SU-DHL-6 (cell line): ENCODE measurements around the gene FAM20B.

ENCODE experiments used
- H2AFZ ChIP-seq: fragments of 200-600 bp; sonication (generic); 2 replicates; pipeline ENCODE4 v1.6.1; 2014; ENCODE audit warnings: low read depth, mild to moderate bottlenecking, moderate library complexity, mixed read lengths, antibody characterized with exemption, low read length; ENCODE audit not compliant: severe bottlenecking
- H3F3A ChIP-seq: fragments of 200-600 bp; shearing (Covaris generic); 2 replicates; pipeline ENCODE4 v1.6.0; 2016; ENCODE audit warnings: antibody characterized with exemption, mild to moderate bottlenecking; ENCODE audit not compliant: insufficient read depth
- H3K27ac ChIP-seq: fragments of 200-600 bp; sonication (generic); 2 replicates; pipeline ENCODE4 v1.5.1; 2016; ENCODE audit warnings: low read depth, mild to moderate bottlenecking, low read length, moderate library complexity, mixed read lengths
- H3K27me3 ChIP-seq: fragments of 200-600 bp; sonication (generic), shearing (Covaris generic); 2 replicates; pipeline ENCODE4 v1.6.0; 2014; ENCODE audit warnings: mild to moderate bottlenecking, low read length
- H3K36me3 ChIP-seq: fragments of 200-600 bp; sonication (generic); 2 replicates; pipeline ENCODE4 v1.6.1; 2014; ENCODE audit warnings: mild to moderate bottlenecking, low read length, mixed read lengths
- H3K4me2 ChIP-seq: fragments of 300-600, 200-600 bp; shearing (Covaris generic), sonication (generic); 2 replicates; pipeline ENCODE4 v1.6.0; 2014; ENCODE audit warnings: low read length, low read depth, mild to moderate bottlenecking; ENCODE audit not compliant: poor library complexity, severe bottlenecking
- H3K4me3 ChIP-seq: fragments of 200-600 bp; sonication (generic); 2 replicates; pipeline ENCODE4 v1.5.1; 2014; ENCODE audit warnings: antibody characterized with exemption, low read length, mild to moderate bottlenecking, mixed read lengths; ENCODE audit not compliant: insufficient read depth, poor library complexity, severe bottlenecking
- H3K79me2 ChIP-seq: fragments of 200-600 bp; sonication (generic); 2 replicates; pipeline ENCODE4 v1.6.1; 2014; ENCODE audit warnings: mild to moderate bottlenecking, low read length, moderate library complexity; ENCODE audit not compliant: insufficient read depth
- H3K9ac ChIP-seq: fragments of 200-600 bp; sonication (generic); 2 replicates; pipeline ENCODE4 v1.7.0; 2014; ENCODE audit warnings: mild to moderate bottlenecking, low read length
- H3K9me2 ChIP-seq: fragments of 200-600 bp; sonication (generic); replicated peaks from 2 replicates; pipeline ENCODE4 v1.6.1; 2014; ENCODE audit warnings: low read length; ENCODE audit not compliant: insufficient read depth
- H3K9me3 ChIP-seq: fragments of 200-600 bp; sonication (generic); 2 replicates; pipeline ENCODE4 v1.6.1; 2014; ENCODE audit warnings: low read length, mixed read lengths; ENCODE audit not compliant: insufficient read depth
- H4K20me1 ChIP-seq: fragments of 200-600 bp; sonication (generic); 2 replicates; pipeline ENCODE4 v1.6.1; 2014; ENCODE audit warnings: low read depth, mild to moderate bottlenecking, antibody characterized with exemption, low read length, moderate library complexity, mixed read lengths
- EZH2phosphoT487 ChIP-seq: fragments of 200-600 bp; sonication (generic), shearing (Covaris generic); conservative IDR thresholded peaks from 2 replicates; pipeline ENCODE4 v1.6.1; 2018; ENCODE audit warnings: mild to moderate bottlenecking, antibody characterized with exemption, low read length, moderate library complexity, mixed read lengths
- TF ChIP-seq, protein P1 (sequence below): fragments of 200-600 bp; sonication (generic); IDR thresholded peaks from one replicate; pipeline ENCODE4 v1.5.1; 2017; ENCODE audit warnings: antibody characterized with exemption, mild to moderate bottlenecking, low read length, moderate library complexity; ENCODE audit not compliant: insufficient read depth, poor library complexity, severe bottlenecking

Gene FAM20B

DNA sequence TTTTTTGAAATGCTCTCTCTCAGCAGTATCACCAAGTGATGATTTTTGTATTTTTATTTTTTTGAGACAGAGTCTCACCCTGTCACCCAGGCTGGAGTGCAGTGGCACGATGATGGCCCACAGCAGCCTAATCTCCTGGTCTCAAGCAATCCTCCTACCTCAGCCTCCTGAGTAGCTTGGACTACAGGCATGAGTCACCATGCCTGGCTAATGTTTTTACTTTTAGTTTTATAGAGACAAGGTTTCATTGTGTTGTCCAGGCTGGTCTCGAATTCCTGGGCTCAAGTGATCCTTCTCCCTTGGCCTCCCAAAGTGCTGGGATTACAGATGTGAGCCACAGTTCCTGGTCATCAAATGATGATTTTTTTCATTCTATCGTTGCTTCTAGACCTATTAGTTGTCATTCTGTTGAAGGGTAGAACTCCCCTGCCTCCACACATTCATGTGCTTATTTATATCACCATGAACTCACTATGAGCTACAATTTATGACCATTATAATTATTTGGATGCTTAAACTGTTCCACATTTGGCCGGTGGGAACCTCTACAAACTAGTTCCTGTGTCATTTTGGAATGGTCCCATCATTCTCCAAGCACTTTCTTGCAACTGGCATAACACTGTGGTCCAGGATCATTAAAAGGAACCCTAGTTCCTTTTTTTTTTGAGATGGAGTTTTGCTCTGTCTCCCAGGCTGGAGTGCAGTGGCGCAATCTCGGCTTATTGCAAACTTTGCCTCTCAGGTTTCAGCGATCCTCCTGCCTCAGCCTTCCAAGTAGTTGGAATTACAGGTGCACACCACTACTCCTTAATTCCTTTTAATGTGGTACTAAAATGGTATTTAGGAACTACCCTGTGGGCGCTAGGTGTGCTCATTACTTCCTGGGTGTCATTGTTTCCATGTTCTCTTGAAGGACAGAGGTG is 35.9 kb downstream of the FAM20B start:
- H3K4me2 ChIP-seq: no peak overlapping the region
- H3K27ac ChIP-seq: no peak overlapping the region

DNA sequence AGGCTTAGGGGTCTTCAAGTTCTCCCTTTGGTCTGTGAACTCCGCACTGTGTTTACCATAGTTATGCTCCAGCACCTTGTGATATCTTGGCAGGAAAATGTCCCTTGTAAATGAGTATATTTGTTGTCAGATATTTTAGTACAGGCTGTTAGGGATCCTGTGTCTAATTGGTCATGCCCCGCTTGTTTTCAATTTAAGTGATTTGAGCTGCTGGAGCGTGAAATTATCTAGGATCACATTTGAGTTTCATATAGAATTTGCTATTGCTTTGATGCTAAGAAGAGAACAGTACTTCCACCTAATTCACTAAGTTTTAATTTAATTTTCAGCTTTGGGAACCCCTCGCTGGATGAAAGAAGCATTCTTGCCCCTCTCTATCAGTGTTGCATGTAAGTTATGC is 40.8 kb downstream of the FAM20B start:
- no peak overlapping the region for H2AFZ ChIP-seq
- no peak overlapping the region for H3K4me2 ChIP-seq
- no peak overlapping the region for H3K4me3 ChIP-seq
- no peak overlapping the region for H3K9ac ChIP-seq
- H3K27ac ChIP-seq: no peak overlapping the region
- H3K9me2 ChIP-seq: no peaks in the 10 kb centered on the region
- H4K20me1 ChIP-seq: no peaks in the 10 kb centered on the region
- TF ChIP-seq, protein P1, sequence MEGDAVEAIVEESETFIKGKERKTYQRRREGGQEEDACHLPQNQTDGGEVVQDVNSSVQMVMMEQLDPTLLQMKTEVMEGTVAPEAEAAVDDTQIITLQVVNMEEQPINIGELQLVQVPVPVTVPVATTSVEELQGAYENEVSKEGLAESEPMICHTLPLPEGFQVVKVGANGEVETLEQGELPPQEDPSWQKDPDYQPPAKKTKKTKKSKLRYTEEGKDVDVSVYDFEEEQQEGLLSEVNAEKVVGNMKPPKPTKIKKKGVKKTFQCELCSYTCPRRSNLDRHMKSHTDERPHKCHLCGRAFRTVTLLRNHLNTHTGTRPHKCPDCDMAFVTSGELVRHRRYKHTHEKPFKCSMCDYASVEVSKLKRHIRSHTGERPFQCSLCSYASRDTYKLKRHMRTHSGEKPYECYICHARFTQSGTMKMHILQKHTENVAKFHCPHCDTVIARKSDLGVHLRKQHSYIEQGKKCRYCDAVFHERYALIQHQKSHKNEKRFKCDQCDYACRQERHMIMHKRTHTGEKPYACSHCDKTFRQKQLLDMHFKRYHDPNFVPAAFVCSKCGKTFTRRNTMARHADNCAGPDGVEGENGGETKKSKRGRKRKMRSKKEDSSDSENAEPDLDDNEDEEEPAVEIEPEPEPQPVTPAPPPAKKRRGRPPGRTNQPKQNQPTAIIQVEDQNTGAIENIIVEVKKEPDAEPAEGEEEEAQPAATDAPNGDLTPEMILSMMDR: no peak
- TF ChIP-seq EZH2phosphoT487: no peak
- no peaks in the 10 kb centered on the region for H3K27me3 ChIP-seq
- H3K79me2 ChIP-seq: no peaks in the 10 kb centered on the region
- no peaks in the 10 kb centered on the region for H3K36me3 ChIP-seq
- H3F3A ChIP-seq: no peaks in the 10 kb centered on the region
- H3K9me3 ChIP-seq: no peaks in the 10 kb centered on the region

More for the DNA sequence above, 35.9 kb downstream of the FAM20B start:
- H4K20me1 ChIP-seq: no peaks in the 10 kb centered on the region
- no peaks in the 10 kb centered on the region for H3K36me3 ChIP-seq
- H3K27me3 ChIP-seq: no peaks in the 10 kb centered on the region
- no peaks in the 10 kb centered on the region for H3F3A ChIP-seq
- H3K9me2 ChIP-seq: no peaks in the 10 kb centered on the region
- H3K4me3 ChIP-seq: no peak overlapping the region
- TF ChIP-seq, protein P1: no peak
- TF ChIP-seq EZH2phosphoT487: no peak
- H2AFZ ChIP-seq: no peak overlapping the region
- no peaks in the 10 kb centered on the region for H3K79me2 ChIP-seq
- no peak overlapping the region for H3K9ac ChIP-seq
- H3K9me3 ChIP-seq: no peaks in the 10 kb centered on the region

DNA sequence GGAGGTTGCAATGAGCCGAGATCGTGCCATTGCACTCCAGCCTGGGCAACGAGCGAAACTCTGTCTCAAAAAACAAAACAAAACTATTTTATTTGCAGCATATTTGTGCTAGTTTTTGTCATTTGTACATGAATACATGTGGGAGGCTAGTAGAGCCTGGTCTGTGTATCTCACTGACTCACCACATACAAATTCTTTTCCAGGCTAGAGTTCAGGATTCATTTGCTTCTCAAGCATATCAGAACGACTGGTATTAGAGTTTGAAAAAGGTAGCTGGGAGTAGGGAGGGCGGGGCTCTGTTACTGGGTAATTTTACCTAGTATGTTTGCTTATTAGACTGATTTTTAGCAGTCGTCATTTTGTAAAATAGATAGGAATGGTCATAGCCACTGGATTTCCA is 51.7 kb downstream of the FAM20B start:
- Histone ChIP-seq H3F3A (peaks cover 18% of the 10 kb centered on the region), H3K4me3 (no peak overlapping the region), H3K4me2 (no peak overlapping the region), H2AFZ (no peak overlapping the region), H3K9me3 (no peaks in the 10 kb centered on the region), H3K27me3 (no peaks in the 10 kb centered on the region), H4K20me1 (no peaks in the 10 kb centered on the region), H3K9ac (no peak overlapping the region), H3K79me2 (peaks cover 1% of the 10 kb centered on the region), H3K27ac (no peak overlapping the region), H3K9me2 (no peaks in the 10 kb centered on the region), H3K36me3 (no peaks in the 10 kb centered on the region)
- TF ChIP-seq EZH2phosphoT487: no peak
- TF ChIP-seq, protein P1: no peak
